ENCODE results near the gene PACSIN3. TPM values are rescaled to one million over a fixed set of nuclear protein-coding genes. Genes with fewer than 3 reads are reported as not detected.

PACSIN3 gene
- total and polyA plus RNA-seq, 2 of the 13 experiments (the other 11 are each of a cell fraction or from before 2014, with no cell fraction given), result 47.9 to 93.3 TPM

DNA sequence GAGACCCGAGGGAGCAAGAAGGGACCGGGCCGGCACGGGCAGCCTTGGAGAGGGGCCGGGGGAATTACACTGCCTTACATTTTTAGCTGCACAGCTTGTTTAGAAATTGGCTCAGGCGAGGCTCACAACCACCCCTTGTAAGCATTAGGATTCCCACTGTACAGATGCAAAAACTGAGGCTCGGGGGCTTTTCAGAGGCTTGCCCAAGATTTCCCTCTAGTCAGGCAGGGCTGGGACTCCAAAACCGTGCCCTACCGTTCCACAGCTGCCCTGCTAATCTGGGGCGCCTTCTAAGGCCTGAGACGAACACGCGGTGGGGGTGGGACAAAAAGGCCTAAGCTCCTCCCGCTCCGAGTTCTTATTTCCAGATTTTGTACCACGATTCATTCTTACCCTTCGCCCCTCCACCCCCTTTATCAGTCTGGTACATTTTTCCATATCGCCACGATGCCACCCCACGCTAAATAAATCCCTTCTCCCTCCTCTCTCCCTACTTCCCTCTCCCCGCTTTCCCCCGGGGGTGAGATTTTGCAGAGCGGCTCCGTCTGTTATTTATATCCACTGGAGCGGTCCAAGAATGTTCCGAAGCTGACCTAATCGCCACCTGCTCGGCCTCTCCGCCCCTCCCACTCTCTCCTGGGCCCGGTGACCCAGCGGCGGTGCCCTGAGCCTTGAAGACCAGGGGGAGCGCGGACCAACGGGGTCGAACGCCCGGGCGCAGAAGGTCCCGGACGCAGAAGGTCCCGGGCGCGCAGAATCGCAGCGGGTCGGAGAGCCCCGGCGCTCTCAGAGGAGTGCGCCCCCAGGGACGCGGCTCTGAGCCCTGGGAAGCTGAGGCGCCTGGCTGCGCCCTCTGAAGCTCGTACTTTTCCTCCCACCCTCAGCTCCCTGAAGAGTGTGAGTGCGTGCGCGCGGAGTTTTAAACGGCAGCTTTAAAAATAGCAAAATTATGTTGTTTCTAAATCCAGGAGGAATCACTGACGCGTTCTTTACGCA is 764 bp upstream of the PACSIN3 start (continued):
- TF ChIP-seq, protein P1, sequence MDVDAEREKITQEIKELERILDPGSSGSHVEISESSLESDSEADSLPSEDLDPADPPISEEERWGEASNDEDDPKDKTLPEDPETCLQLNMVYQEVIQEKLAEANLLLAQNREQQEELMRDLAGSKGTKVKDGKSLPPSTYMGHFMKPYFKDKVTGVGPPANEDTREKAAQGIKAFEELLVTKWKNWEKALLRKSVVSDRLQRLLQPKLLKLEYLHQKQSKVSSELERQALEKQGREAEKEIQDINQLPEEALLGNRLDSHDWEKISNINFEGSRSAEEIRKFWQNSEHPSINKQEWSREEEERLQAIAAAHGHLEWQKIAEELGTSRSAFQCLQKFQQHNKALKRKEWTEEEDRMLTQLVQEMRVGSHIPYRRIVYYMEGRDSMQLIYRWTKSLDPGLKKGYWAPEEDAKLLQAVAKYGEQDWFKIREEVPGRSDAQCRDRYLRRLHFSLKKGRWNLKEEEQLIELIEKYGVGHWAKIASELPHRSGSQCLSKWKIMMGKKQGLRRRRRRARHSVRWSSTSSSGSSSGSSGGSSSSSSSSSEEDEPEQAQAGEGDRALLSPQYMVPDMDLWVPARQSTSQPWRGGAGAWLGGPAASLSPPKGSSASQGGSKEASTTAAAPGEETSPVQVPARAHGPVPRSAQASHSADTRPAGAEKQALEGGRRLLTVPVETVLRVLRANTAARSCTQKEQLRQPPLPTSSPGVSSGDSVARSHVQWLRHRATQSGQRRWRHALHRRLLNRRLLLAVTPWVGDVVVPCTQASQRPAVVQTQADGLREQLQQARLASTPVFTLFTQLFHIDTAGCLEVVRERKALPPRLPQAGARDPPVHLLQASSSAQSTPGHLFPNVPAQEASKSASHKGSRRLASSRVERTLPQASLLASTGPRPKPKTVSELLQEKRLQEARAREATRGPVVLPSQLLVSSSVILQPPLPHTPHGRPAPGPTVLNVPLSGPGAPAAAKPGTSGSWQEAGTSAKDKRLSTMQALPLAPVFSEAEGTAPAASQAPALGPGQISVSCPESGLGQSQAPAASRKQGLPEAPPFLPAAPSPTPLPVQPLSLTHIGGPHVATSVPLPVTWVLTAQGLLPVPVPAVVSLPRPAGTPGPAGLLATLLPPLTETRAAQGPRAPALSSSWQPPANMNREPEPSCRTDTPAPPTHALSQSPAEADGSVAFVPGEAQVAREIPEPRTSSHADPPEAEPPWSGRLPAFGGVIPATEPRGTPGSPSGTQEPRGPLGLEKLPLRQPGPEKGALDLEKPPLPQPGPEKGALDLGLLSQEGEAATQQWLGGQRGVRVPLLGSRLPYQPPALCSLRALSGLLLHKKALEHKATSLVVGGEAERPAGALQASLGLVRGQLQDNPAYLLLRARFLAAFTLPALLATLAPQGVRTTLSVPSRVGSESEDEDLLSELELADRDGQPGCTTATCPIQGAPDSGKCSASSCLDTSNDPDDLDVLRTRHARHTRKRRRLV (CRISPR knock-in tag; IDR thresholded peaks at IDR 0.05), result no peak
- TF ChIP-seq ZNF616 (CRISPR knock-in tag; IDR thresholded peaks at IDR 0.05; ENCODE audit: low read depth), result no peak
- TF ChIP-seq, protein P2, sequence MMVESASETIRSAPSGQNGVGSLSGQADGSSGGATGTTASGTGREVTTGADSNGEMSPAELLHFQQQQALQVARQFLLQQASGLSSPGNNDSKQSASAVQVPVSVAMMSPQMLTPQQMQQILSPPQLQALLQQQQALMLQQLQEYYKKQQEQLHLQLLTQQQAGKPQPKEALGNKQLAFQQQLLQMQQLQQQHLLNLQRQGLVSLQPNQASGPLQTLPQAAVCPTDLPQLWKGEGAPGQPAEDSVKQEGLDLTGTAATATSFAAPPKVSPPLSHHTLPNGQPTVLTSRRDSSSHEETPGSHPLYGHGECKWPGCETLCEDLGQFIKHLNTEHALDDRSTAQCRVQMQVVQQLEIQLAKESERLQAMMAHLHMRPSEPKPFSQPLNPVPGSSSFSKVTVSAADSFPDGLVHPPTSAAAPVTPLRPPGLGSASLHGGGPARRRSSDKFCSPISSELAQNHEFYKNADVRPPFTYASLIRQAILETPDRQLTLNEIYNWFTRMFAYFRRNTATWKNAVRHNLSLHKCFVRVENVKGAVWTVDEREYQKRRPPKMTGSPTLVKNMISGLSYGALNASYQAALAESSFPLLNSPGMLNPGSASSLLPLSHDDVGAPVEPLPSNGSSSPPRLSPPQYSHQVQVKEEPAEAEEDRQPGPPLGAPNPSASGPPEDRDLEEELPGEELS (CRISPR knock-in tag; IDR thresholded peaks at IDR 0.05), result no peak
- TF ChIP-seq ZFP41 (CRISPR knock-in tag; IDR thresholded peaks at IDR 0.05; ENCODE audit: borderline replicate concordance), result no peak
- TF ChIP-seq ZNF816 (CRISPR knock-in tag; IDR thresholded peaks at IDR 0.05; ENCODE audit: borderline replicate concordance), result no peak
- TF ChIP-seq, protein P3, sequence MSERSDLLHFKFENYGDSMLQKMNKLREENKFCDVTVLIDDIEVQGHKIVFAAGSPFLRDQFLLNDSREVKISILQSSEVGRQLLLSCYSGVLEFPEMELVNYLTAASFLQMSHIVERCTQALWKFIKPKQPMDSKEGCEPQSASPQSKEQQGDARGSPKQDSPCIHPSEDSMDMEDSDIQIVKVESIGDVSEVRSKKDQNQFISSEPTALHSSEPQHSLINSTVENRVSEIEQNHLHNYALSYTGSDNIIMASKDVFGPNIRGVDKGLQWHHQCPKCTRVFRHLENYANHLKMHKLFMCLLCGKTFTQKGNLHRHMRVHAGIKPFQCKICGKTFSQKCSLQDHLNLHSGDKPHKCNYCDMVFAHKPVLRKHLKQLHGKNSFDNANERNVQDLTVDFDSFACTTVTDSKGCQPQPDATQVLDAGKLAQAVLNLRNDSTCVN (CRISPR knock-in tag; IDR thresholded peaks at IDR 0.05; ENCODE audit: borderline replicate concordance), result peak; percentile 33; the same call in 1 of the 2 replicates
- TF ChIP-seq NR2C2 (CRISPR knock-in tag; IDR thresholded peaks at IDR 0.05; ENCODE audit: borderline replicate concordance), result peak; percentile 33; the same call in 1 of the 2 replicates
- TF ChIP-seq KLF9 (CRISPR knock-in tag; IDR thresholded peaks at IDR 0.05; ENCODE audit: low read depth), result no peak
- TF ChIP-seq NAIF1 (CRISPR knock-in tag; IDR thresholded peaks at IDR 0.05; ENCODE audit: borderline replicate concordance), result no peak
- no peak for TF ChIP-seq ZNF672 (CRISPR knock-in tag; IDR thresholded peaks at IDR 0.05)
- TF ChIP-seq, protein P4, sequence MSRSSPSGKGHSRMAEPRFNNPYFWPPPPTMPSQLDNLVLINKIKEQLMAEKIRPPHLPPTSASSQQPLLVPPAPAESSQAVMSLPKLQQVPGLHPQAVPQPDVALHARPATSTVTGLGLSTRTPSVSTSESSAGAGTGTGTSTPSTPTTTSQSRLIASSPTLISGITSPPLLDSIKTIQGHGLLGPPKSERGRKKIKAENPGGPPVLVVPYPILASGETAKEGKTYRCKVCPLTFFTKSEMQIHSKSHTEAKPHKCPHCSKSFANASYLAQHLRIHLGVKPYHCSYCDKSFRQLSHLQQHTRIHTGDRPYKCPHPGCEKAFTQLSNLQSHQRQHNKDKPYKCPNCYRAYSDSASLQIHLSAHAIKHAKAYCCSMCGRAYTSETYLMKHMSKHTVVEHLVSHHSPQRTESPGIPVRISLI (CRISPR knock-in tag; IDR thresholded peaks at IDR 0.05; ENCODE audit: borderline replicate concordance), result no peak
- TF ChIP-seq EEA1 (CRISPR knock-in tag; IDR thresholded peaks at IDR 0.05; ENCODE audit: borderline replicate concordance), result peak; percentile 21; the same call in 1 of the 2 replicates
- TF ChIP-seq CEBPB (IDR thresholded peaks at IDR 0.05; ENCODE audit: borderline replicate concordance, low read depth, low read length), result no peak
- no peak for TF ChIP-seq LCORL (IDR thresholded peaks at IDR 0.05)
- TF ChIP-seq LCORL (CRISPR knock-in tag; IDR thresholded peaks at IDR 0.05), result peak; percentile 23; the same call in 1 of the 2 replicates
- TF ChIP-seq ZKSCAN1 (IDR thresholded peaks at IDR 0.05; ENCODE audit: low read length), result no peak
- peak; percentile 70 for TF ChIP-seq RBFOX2 (IDR thresholded peaks at IDR 0.05; ENCODE audit: low read depth, low read length)
- TF ChIP-seq, protein P5, sequence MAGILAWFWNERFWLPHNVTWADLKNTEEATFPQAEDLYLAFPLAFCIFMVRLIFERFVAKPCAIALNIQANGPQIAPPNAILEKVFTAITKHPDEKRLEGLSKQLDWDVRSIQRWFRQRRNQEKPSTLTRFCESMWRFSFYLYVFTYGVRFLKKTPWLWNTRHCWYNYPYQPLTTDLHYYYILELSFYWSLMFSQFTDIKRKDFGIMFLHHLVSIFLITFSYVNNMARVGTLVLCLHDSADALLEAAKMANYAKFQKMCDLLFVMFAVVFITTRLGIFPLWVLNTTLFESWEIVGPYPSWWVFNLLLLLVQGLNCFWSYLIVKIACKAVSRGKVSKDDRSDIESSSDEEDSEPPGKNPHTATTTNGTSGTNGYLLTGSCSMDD (CRISPR knock-in tag; IDR thresholded peaks at IDR 0.05), result no peak
